Bone marrow (tissue), 2 donors: ENCODE results near the gene BICC1.
A peak's percentile ranks its signal among the peaks of the same experiment; 100 is the strongest.

ENCODE experiments used
- DNase-seq, 2 donors: peaks; one replicate each; lab custom pipeline; 2025; lab: John Stamatoyannopoulos, UW

Gene BICC1

GRCh38 chr10:58512491-58513187, at the start of gene BICC1:
Gene BICC1, plus strand, starts transcription at chr10:58512872. Its CDS starts 272 bp downstream, at chr10:58513144.
- DNase-seq = peak in 1 of 2 donors; percentile 6

- no peak for DNase-seq
These were observed 47.7 kb upstream of the BICC1 start for GRCh38 chr10:58464956-58465355.

GRCh38 chr10:58465629-58466028, 47.0 kb upstream of the BICC1 start:
- no peak for DNase-seq

- no peak for DNase-seq
These were observed 44.6 kb upstream of the BICC1 start for GRCh38 chr10:58467931-58468635.

GRCh38 chr10:58473976-58474375, 38.7 kb upstream of the BICC1 start:
- DNase-seq = no peak

GRCh38 chr10:58475322-58476277, 37.1 kb upstream of the BICC1 start:
- no peak for DNase-seq

GRCh38 chr10:58477122-58477521, 35.5 kb upstream of the BICC1 start:
- DNase-seq = no peak

- DNase-seq = no peak
These were observed 34.8 kb upstream of the BICC1 start for GRCh38 chr10:58477902-58478301.

GRCh38 chr10:58479045-58479444, 33.6 kb upstream of the BICC1 start:
- no peak for DNase-seq

GRCh38 chr10:58480321-58480720, 32.4 kb upstream of the BICC1 start:
- no peak for DNase-seq

GRCh38 chr10:58481569-58482109, 31.0 kb upstream of the BICC1 start:
- DNase-seq = no peak

- no peak for DNase-seq
These were observed 25.9 kb upstream of the BICC1 start for GRCh38 chr10:58486821-58487220.

GRCh38 chr10:58488921-58489320, 23.8 kb upstream of the BICC1 start:
- DNase-seq = no peak

GRCh38 chr10:58502956-58503355, 9.7 kb upstream of the BICC1 start:
- no peak for DNase-seq

- DNase-seq = no peak
These were observed 4.4 kb upstream of the BICC1 start for GRCh38 chr10:58508316-58508715.

- DNase-seq = peak in 1 of 2 donors; percentile 2
These were observed 744 bp upstream of the BICC1 start for GRCh38 chr10:58511765-58512490.

GRCh38 chr10:58513188-58514110, 777 bp downstream of the BICC1 start:
- peak in 1 of 2 donors; percentile 40 for DNase-seq

- no peak for DNase-seq
These were observed 1.6 kb downstream of the BICC1 start for GRCh38 chr10:58514111-58514770.

- DNase-seq = no peak
These were observed 2.7 kb downstream of the BICC1 start for GRCh38 chr10:58515291-58515941.
